ENCODE data around the gene SH3BP5L. TPM values are rescaled to one million over a fixed set of nuclear protein-coding genes. Genes with fewer than 3 reads are reported as not detected.

Gene SH3BP5L
- total and polyA plus RNA-seq, 2 of the 8 experiments (the other 6 are each of a cell fraction or from before 2014, with no cell fraction given) = 20.2 to 28.4 TPM

DNA sequence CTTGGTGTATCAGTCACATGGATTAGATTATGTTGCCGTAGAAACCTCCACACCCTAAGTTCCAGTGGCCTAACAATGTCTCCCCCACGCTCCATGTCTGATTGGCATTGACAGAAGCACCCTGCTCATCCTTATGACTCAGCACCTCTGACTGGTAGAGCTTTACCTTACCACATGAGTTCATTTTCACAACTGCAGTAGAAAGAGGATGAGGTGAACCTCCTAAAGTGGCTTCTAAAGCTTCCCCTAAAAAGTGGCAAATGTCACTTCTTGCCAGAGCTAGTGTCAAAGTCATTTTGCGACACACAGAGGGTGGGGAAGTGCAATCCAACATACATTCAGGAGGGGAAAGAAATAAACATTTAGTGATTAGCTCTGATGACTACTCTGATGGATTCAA is 39.6 kb downstream of the SH3BP5L start (continued):
- TF ChIP-seq YY1 (IDR thresholded peaks at IDR 0.05; ENCODE audit: low read depth, low read length) = no peak
- TF ChIP-seq FOSL1 (IDR thresholded peaks at IDR 0.05; ENCODE audit: insufficient read depth, low read depth, low read length) = no peak
- TF ChIP-seq CBX8 (IDR thresholded peaks at IDR 0.05; ENCODE audit: borderline replicate concordance, low read depth, low read length) = no peak
- TF ChIP-seq EZH2 (IDR thresholded peaks at IDR 0.05; ENCODE audit: low read depth, low read length, severe bottlenecking) = no peak
- TF ChIP-seq EGR1 (IDR thresholded peaks at IDR 0.05; ENCODE audit: borderline replicate concordance, low read depth, low read length) = no peak
- TF ChIP-seq TCF12 (IDR thresholded peaks at IDR 0.05; ENCODE audit: low read depth, low read length) = no peak

Data from H1 (cell line).